G401 (cell line): ENCODE measurements around the gene EPAS1. TPM values are rescaled to one million over a fixed set of nuclear protein-coding genes. Genes with fewer than 3 reads are reported as not detected.

Experiments used
- DNase-seq: peaks from one replicate; pipeline ENCODE4 v3.0.0-alpha.2; 2015; ENCODE audit warnings: low spot score
- in situ Hi-C: cut with HindIII; loops from 2 replicates; pipeline ENCODE4 v1.10.0; 2016; ENCODE audit warnings: low sequenced_read_pairs, mixed read lengths
- total RNA-seq: library from RNA; depleted of rRNA; stranded (reverse); fragments of >200 nt; shearing (Covaris generic); gene quantifications from 2 replicates; pipeline ENCODE4 v1.2.3, GENCODE V29; 2014

Gene EPAS1
- total RNA-seq, 1 experiment from 2014 or later, result 0.03 TPM

- DNase-seq, result no peak
- in situ Hi-C loops, result no loop called here
These were observed 54.0 kb downstream of the EPAS1 start for GRCh38 chr2:46351098-46351749.

- in situ Hi-C loops, result no loop called here
- DNase-seq, result no peak
These were observed 54.5 kb downstream of the EPAS1 start for GRCh38 chr2:46351750-46352138.

GRCh38 chr2:46352621-46353020 is 55.4 kb downstream of the EPAS1 start:
- DNase-seq, result no peak
- in situ Hi-C loops, result no loop called here

GRCh38 chr2:46353509-46353908 is 56.3 kb downstream of the EPAS1 start:
- in situ Hi-C loops, result no loop called here

GRCh38 chr2:46355756-46356155 is 58.5 kb downstream of the EPAS1 start:
- no peak for DNase-seq
- in situ Hi-C loops, result no loop called here

More at GRCh38 chr2:46353509-46353908, 56.3 kb downstream of the EPAS1 start:
- DNase-seq, result no peak

- in situ Hi-C loops, result no loop called here
- no peak for DNase-seq
These were observed 59.8 kb downstream of the EPAS1 start for GRCh38 chr2:46356991-46357390.

GRCh38 chr2:46358713-46359112 is 61.5 kb downstream of the EPAS1 start:
- in situ Hi-C loops, result no loop called here
- DNase-seq, result no peak

GRCh38 chr2:46360303-46360702 is 63.1 kb downstream of the EPAS1 start:
- no peak for DNase-seq
- in situ Hi-C loops, result no loop called here

- in situ Hi-C loops, result no loop called here
- DNase-seq, result no peak
These were observed 64.9 kb downstream of the EPAS1 start for GRCh38 chr2:46361920-46362666.

- DNase-seq, result no peak
- in situ Hi-C loops, result no loop called here
These were observed 65.4 kb downstream of the EPAS1 start for GRCh38 chr2:46362667-46363012.

- in situ Hi-C loops, result no loop called here
- no peak for DNase-seq
These were observed 66.4 kb downstream of the EPAS1 start for GRCh38 chr2:46363535-46364170.

GRCh38 chr2:46364797-46365457 is 67.7 kb downstream of the EPAS1 start:
- in situ Hi-C loops, result no loop called here
- peak; percentile 59 for DNase-seq

GRCh38 chr2:46365913-46366667 is 68.9 kb downstream of the EPAS1 start:
- DNase-seq, result no peak
- in situ Hi-C loops, result no loop called here

GRCh38 chr2:46366668-46367052 is 69.5 kb downstream of the EPAS1 start:
- in situ Hi-C loops, result no loop called here
- no peak for DNase-seq

GRCh38 chr2:46367286-46367685 is 70.1 kb downstream of the EPAS1 start:
- in situ Hi-C loops, result no loop called here
- DNase-seq, result peak; percentile 79

GRCh38 chr2:46368401-46368800 is 71.2 kb downstream of the EPAS1 start:
- in situ Hi-C loops, result no loop called here
- no peak for DNase-seq

- DNase-seq, result no peak
- in situ Hi-C loops, result no loop called here
These were observed 72.6 kb downstream of the EPAS1 start for GRCh38 chr2:46369783-46370182.

GRCh38 chr2:46371854-46372253 is 74.6 kb downstream of the EPAS1 start:
- DNase-seq, result no peak
- in situ Hi-C loops, result no loop called here

- DNase-seq, result no peak
- in situ Hi-C loops, result no loop called here
These were observed 75.3 kb downstream of the EPAS1 start for GRCh38 chr2:46372475-46372874.
